ENCODE results near the gene SCARB1.

DNA sequence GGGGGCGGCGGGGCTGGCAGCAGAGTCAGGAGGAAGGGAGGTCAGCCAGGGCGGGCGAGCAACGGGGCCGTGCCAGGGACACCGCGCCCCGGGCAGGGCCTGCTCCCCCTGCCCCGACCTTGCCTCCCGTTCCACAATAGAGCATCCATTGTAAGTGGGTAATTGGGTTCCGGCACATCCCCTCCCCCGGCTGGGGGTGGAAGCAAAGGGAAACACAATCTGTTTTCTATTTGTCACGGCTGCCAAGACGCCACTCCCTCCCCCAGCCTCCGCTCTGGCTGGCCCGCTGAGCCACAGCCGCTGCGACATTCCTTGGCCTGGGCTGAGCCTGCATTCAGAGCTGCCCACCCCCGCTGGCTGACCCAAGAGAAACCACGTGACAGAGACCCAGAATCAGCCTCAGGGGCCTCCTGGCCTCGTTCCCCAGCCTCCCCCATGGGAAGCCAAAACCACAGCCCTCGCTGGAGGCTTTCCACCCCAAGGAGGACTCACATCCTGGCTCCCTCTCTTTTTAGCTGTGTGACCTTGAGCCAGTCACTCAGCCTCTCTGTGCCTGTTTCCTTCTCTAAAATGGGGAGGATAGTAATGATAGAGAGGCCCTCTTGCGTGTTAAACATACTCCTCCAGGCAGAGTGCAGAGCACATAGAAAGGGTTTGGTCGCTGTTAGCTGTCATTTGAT is 117.6 kb downstream of the SCARB1 start:
- TF ChIP-seq EZH2 (IDR thresholded peaks at IDR 0.05; ENCODE audit: insufficient read depth, poor library complexity, severe bottlenecking) (no peak), EZH2phosphoT487 (IDR thresholded peaks at IDR 0.05; ENCODE audit: insufficient read depth, low read depth) (no peak)
